ENCODE measurements around the gene IL9.

Gene IL9

GRCh38 chr5:135846311-135846710 lies 49.3 kb downstream of the IL9 start:
- TF ChIP-seq, protein P1, sequence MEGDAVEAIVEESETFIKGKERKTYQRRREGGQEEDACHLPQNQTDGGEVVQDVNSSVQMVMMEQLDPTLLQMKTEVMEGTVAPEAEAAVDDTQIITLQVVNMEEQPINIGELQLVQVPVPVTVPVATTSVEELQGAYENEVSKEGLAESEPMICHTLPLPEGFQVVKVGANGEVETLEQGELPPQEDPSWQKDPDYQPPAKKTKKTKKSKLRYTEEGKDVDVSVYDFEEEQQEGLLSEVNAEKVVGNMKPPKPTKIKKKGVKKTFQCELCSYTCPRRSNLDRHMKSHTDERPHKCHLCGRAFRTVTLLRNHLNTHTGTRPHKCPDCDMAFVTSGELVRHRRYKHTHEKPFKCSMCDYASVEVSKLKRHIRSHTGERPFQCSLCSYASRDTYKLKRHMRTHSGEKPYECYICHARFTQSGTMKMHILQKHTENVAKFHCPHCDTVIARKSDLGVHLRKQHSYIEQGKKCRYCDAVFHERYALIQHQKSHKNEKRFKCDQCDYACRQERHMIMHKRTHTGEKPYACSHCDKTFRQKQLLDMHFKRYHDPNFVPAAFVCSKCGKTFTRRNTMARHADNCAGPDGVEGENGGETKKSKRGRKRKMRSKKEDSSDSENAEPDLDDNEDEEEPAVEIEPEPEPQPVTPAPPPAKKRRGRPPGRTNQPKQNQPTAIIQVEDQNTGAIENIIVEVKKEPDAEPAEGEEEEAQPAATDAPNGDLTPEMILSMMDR (IDR thresholded peaks at IDR 0.05; ENCODE audit: low read length, missing control alignments): no peak
- DNase-seq (ENCODE audit: low read depth): no peak
- no peak overlapping the region for H3K4me3 ChIP-seq (replicated peaks; ENCODE audit: low read depth, low read length)

GRCh38 chr5:135843571-135844337 lies 51.9 kb downstream of the IL9 start:
- H3K4me3 ChIP-seq (replicated peaks; ENCODE audit: low read depth, low read length): no peak overlapping the region
- TF ChIP-seq, protein P1 (IDR thresholded peaks at IDR 0.05; ENCODE audit: low read length, missing control alignments): no peak
- DNase-seq (ENCODE audit: low read depth): no peak

DNA sequence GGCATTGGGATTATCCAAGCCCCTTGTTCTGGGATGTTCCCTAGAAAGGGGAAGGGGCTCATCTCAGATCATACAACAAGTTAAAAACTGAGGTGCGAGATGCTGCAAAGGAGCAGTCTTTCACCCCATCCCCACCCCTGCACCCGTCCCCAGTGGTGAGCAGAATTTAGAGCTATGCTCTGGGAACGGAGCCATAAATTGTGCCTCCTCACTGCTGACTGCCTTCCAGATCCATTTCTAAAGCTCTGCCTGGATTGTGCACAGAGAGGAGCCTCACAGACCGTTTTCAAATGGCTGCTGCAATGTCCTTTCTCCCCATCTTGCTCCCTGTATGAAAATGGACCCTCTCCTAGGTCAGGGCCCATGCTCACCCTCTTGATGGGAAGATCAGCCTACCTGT lies 52.9 kb downstream of the IL9 start:
- TF ChIP-seq, protein P1 (IDR thresholded peaks at IDR 0.05; ENCODE audit: low read length, missing control alignments): no peak
- DNase-seq (ENCODE audit: low read depth): no peak
- no peak overlapping the region for H3K4me3 ChIP-seq (replicated peaks; ENCODE audit: low read depth, low read length)

Measured in fibroblast of pulmonary artery (primary cell).